ENCODE results near the gene B3GAT1.

DNA sequence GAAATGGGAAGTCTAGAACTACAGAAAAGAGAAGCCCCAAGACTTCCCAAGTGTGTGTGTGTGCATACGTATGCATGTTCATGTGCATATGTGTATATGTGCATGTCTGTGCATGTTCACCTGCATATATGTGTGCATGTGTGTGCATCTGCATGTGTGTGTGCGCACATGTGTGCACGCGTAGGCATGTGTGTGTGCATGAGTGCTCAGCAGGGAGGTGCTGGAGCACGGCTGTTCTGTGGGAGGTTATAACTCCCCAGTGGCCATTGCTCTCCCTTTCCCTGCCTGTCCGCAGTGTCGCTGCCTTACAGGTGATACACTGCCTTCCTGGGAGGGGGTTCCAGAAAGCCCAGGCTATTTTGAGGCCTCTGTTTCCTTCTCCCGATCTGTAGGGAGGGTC is 29.8 kb downstream of the B3GAT1 start:
- TF ChIP-seq, protein P1, sequence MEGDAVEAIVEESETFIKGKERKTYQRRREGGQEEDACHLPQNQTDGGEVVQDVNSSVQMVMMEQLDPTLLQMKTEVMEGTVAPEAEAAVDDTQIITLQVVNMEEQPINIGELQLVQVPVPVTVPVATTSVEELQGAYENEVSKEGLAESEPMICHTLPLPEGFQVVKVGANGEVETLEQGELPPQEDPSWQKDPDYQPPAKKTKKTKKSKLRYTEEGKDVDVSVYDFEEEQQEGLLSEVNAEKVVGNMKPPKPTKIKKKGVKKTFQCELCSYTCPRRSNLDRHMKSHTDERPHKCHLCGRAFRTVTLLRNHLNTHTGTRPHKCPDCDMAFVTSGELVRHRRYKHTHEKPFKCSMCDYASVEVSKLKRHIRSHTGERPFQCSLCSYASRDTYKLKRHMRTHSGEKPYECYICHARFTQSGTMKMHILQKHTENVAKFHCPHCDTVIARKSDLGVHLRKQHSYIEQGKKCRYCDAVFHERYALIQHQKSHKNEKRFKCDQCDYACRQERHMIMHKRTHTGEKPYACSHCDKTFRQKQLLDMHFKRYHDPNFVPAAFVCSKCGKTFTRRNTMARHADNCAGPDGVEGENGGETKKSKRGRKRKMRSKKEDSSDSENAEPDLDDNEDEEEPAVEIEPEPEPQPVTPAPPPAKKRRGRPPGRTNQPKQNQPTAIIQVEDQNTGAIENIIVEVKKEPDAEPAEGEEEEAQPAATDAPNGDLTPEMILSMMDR (IDR thresholded peaks at IDR 0.05), result no peak
- no peak for TF ChIP-seq EZH2 (IDR thresholded peaks at IDR 0.05; ENCODE audit: borderline replicate concordance, insufficient read depth, low read depth, low read length, poor library complexity, severe bottlenecking)

All from B cell (primary cell).